WI38 (cell line): Measurements from ENCODE around the gene BNIP3.

ENCODE experiments used
- H3K4me3 ChIP-seq: 2 replicates; pipeline ENCODE4 v1.5.1; 2011; ENCODE audit warnings: low read depth, mild to moderate bottlenecking, control low read depth, low read length
- CTCF ChIP-seq: IDR thresholded peaks from 2 replicates; pipeline ENCODE4 v1.5.1; 2012; ENCODE audit warnings: low read depth, mild to moderate bottlenecking, control low read depth, low read length

BNIP3 gene

GRCh38 chr10:131977323-131978096, 4.2 kb downstream of the BNIP3 start:
- H3K4me3 ChIP-seq, result no peak overlapping the region

GRCh38 chr10:131975796-131976195, 5.9 kb downstream of the BNIP3 start:
- no peak for TF ChIP-seq CTCF
- no peak overlapping the region for H3K4me3 ChIP-seq

More at GRCh38 chr10:131977323-131978096, 4.2 kb downstream of the BNIP3 start:
- TF ChIP-seq CTCF, result no peak

- TF ChIP-seq CTCF, result no peak
- no peak overlapping the region for H3K4me3 ChIP-seq
Observed at GRCh38 chr10:131975003-131975402, 6.7 kb downstream of the BNIP3 start.

- no peak for TF ChIP-seq CTCF
- no peak overlapping the region for H3K4me3 ChIP-seq
Observed at GRCh38 chr10:131974034-131974817, 7.5 kb downstream of the BNIP3 start.

GRCh38 chr10:131973160-131973951, 8.4 kb downstream of the BNIP3 start:
- TF ChIP-seq CTCF, result no peak
- no peak overlapping the region for H3K4me3 ChIP-seq

GRCh38 chr10:131972474-131973071, 9.2 kb downstream of the BNIP3 start:
- no peak overlapping the region for H3K4me3 ChIP-seq
- no peak for TF ChIP-seq CTCF
